Astrocyte (in vitro differentiated cells and primary cell): ENCODE results near the gene SDHB. TPM values are rescaled to one million over a fixed set of nuclear protein-coding genes. Genes with fewer than 3 reads are reported as not detected.
A peak's percentile ranks its signal among the peaks of the same experiment; 100 is the strongest.

Experiments
- DNase-seq: peaks from one replicate; pipeline ENCODE4 v3.0.0-alpha.2; 2010; ENCODE audit warnings: low read depth
- FAIRE-seq: peaks from 2 replicates; lab custom pipeline; 2011; peaks lifted over from hg19 to GRCh38; lab: Jason Lieb, UNC
- H2AFZ ChIP-seq: 2 replicates; pipeline ENCODE4 v1.6.0; 2012; ENCODE audit warnings: low read depth, low read length, inconsistent platforms
- H3K27ac ChIP-seq: 2 replicates; pipeline ENCODE4 v1.5.1; 2011; ENCODE audit warnings: low read depth, low read length, inconsistent platforms
- H3K27me3 ChIP-seq: 2 replicates; pipeline ENCODE4 v1.6.0; 2011; ENCODE audit warnings: low read length, inconsistent platforms; ENCODE audit not compliant: insufficient read depth
- H3K36me3 ChIP-seq: 2 replicates; pipeline ENCODE4 v1.5.1; 2011; ENCODE audit warnings: low read length, inconsistent platforms; ENCODE audit not compliant: insufficient read depth
- H3K4me1 ChIP-seq: 2 replicates; pipeline ENCODE4 v1.5.1; 2011; ENCODE audit warnings: low read length, inconsistent platforms; ENCODE audit not compliant: insufficient read depth
- H3K4me2 ChIP-seq: 2 replicates; pipeline ENCODE4 v1.6.0; 2012; ENCODE audit warnings: low read length, inconsistent platforms
- H3K4me3 ChIP-seq: 2 replicates; pipeline ENCODE4 v1.5.1; 2011; ENCODE audit warnings: low read depth, mild to moderate bottlenecking, low read length, inconsistent platforms; ENCODE audit not compliant: insufficient read depth
- H3K79me2 ChIP-seq: 2 replicates; pipeline ENCODE4 v1.6.0; 2012; ENCODE audit warnings: mild to moderate bottlenecking, low read length, inconsistent platforms; ENCODE audit not compliant: insufficient read depth
- H3K9ac ChIP-seq: 2 replicates; pipeline ENCODE4 v1.6.0; 2012; ENCODE audit warnings: mild to moderate bottlenecking, low read length, inconsistent platforms
- H3K9me3 ChIP-seq: 2 replicates; pipeline ENCODE4 v1.5.1; 2012; ENCODE audit warnings: low read depth, mild to moderate bottlenecking, low read length, inconsistent platforms; ENCODE audit not compliant: insufficient read depth
- H4K20me1 ChIP-seq: 2 replicates; pipeline ENCODE4 v1.6.0; 2012; ENCODE audit warnings: low read length, inconsistent platforms; ENCODE audit not compliant: insufficient read depth
- H3K27ac Mint-ChIP-seq: one replicate; pipeline ENCODE4 v1.8.0; 2021; ENCODE audit warnings: mild to moderate bottlenecking, mixed read lengths; ENCODE audit not compliant: unreplicated experiment
- H3K27me3 Mint-ChIP-seq: one replicate; pipeline ENCODE4 v1.8.0; 2021; ENCODE audit warnings: low read depth, mixed read lengths; ENCODE audit not compliant: unreplicated experiment
- H3K36me3 Mint-ChIP-seq: one replicate; pipeline ENCODE4 v1.8.0; 2021; ENCODE audit warnings: low read depth, mixed read lengths; ENCODE audit not compliant: unreplicated experiment
- H3K4me1 Mint-ChIP-seq: one replicate; pipeline ENCODE4 v1.8.0; 2021; ENCODE audit warnings: low read depth, mixed read lengths; ENCODE audit not compliant: unreplicated experiment
- H3K4me3 Mint-ChIP-seq: one replicate; pipeline ENCODE4 v1.8.0; 2021; ENCODE audit warnings: mild to moderate bottlenecking, moderate library complexity, mixed read lengths; ENCODE audit not compliant: unreplicated experiment
- H3K9me3 Mint-ChIP-seq: one replicate; pipeline ENCODE4 v1.8.0; 2021; ENCODE audit warnings: mild to moderate bottlenecking, mixed read lengths; ENCODE audit not compliant: unreplicated experiment
- EZH2 ChIP-seq: IDR thresholded peaks from 2 replicates; pipeline ENCODE4 v1.6.1; 2012; ENCODE audit warnings: mild to moderate bottlenecking, low read length, inconsistent platforms; ENCODE audit not compliant: insufficient read depth
- total RNA-seq: library from RNA; stranded (reverse); gene quantifications from 2 replicates; pipeline ENCODE4 v1.2.1, GENCODE V29; 2021
- TF ChIP-seq, protein P1 (sequence below): IDR thresholded peaks from 2 replicates; pipeline ENCODE4 v1.5.1; 2011; ENCODE audit warnings: low read depth, mild to moderate bottlenecking, inconsistent platforms, low read length, moderate library complexity; ENCODE audit not compliant: insufficient read depth

SDHB gene
- total RNA-seq, 1 donor from 2014 or later, result 84.9 TPM

DNA sequence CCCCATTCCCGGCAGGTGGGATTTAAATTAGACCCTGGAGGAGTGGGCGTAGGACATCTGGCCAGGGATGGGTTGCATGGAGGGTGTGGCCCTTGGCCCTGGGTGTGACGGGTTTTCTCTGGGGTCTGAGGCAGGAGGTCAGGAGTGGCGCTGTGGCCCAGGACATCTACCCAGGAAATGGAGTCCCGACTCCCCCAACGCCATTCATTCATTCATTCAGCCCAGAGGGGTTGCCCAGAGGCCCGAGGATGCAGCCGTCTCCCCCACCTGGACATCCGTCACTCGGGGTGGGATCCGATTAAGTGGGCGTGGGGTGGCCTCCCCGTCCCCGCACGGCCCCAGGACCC lies 42.8 kb downstream of the SDHB start:
- Mint-ChIP-seq H3K36me3 (no peaks in the 10 kb centered on the region), H3K27me3 (no peaks in the 10 kb centered on the region), H3K4me3 (peak overlapping the region; percentile 89), H3K9me3 (no peaks in the 10 kb centered on the region), H3K4me1 (peaks cover 26% of the 10 kb centered on the region), H3K27ac (no peak overlapping the region)
- Histone ChIP-seq H3K27me3 (no peaks in the 10 kb centered on the region), H3K36me3 (no peaks in the 10 kb centered on the region), H2AFZ (peak overlapping the region; percentile 71), H4K20me1 (peaks cover 41% of the 10 kb centered on the region), H3K4me1 (peaks cover 42% of the 10 kb centered on the region), H3K4me3 (peak overlapping the region; percentile 76), H3K9me3 (no peaks in the 10 kb centered on the region), H3K27ac (no peak overlapping the region), H3K9ac (peak overlapping the region; percentile 73), H3K4me2 (peak overlapping the region; percentile 95), H3K79me2 (peaks cover 35% of the 10 kb centered on the region)
- TF ChIP-seq EZH2, result no peak
- TF ChIP-seq, protein P1, sequence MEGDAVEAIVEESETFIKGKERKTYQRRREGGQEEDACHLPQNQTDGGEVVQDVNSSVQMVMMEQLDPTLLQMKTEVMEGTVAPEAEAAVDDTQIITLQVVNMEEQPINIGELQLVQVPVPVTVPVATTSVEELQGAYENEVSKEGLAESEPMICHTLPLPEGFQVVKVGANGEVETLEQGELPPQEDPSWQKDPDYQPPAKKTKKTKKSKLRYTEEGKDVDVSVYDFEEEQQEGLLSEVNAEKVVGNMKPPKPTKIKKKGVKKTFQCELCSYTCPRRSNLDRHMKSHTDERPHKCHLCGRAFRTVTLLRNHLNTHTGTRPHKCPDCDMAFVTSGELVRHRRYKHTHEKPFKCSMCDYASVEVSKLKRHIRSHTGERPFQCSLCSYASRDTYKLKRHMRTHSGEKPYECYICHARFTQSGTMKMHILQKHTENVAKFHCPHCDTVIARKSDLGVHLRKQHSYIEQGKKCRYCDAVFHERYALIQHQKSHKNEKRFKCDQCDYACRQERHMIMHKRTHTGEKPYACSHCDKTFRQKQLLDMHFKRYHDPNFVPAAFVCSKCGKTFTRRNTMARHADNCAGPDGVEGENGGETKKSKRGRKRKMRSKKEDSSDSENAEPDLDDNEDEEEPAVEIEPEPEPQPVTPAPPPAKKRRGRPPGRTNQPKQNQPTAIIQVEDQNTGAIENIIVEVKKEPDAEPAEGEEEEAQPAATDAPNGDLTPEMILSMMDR, result no peak
- no peak for FAIRE-seq
- no peak for DNase-seq

DNA sequence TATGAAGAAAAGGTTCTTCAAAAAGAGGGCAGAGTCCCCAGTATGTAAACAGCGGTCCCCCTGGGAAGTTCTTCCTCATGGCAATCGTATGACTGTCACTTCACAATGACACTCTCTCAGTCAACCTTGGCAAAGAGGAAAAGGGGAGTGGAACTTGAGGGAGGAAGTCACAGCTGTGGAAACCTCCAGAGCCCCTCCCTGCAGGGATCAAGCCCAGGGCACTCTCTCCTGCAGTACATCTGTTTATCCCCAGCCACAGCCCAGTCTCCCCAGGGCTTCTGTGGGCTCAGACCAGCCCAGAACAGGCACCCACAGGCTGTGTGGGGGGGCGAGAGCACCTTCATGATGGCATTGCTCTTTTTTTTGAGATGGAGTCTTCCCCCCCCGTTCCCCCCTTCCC lies 44.1 kb downstream of the SDHB start:
- H3K27me3 ChIP-seq, result no peaks in the 10 kb centered on the region
- H3K9ac ChIP-seq, result no peak overlapping the region
- H3K27ac Mint-ChIP-seq, result peak overlapping the region; percentile 31
- peak overlapping the region; percentile 33 for H3K4me2 ChIP-seq
- peaks cover 44% of the 10 kb centered on the region for H4K20me1 ChIP-seq
- peak overlapping the region; percentile 41 for H3K4me3 Mint-ChIP-seq
- DNase-seq, result no peak
- FAIRE-seq, result no peak
- H3K4me1 ChIP-seq, result peaks cover 40% of the 10 kb centered on the region
- H3K4me1 Mint-ChIP-seq, result peaks cover 19% of the 10 kb centered on the region
- H3K4me3 ChIP-seq, result no peak overlapping the region
- peaks cover 2% of the 10 kb centered on the region for H3K36me3 ChIP-seq
- TF ChIP-seq, protein P1, result no peak
- TF ChIP-seq EZH2, result no peak
- H3K36me3 Mint-ChIP-seq, result no peaks in the 10 kb centered on the region
- no peaks in the 10 kb centered on the region for H3K9me3 Mint-ChIP-seq
- H3K27ac ChIP-seq, result no peak overlapping the region
- H3K27me3 Mint-ChIP-seq, result no peaks in the 10 kb centered on the region
- H2AFZ ChIP-seq, result no peak overlapping the region
- H3K79me2 ChIP-seq, result peaks cover 35% of the 10 kb centered on the region
- H3K9me3 ChIP-seq, result no peaks in the 10 kb centered on the region

DNA sequence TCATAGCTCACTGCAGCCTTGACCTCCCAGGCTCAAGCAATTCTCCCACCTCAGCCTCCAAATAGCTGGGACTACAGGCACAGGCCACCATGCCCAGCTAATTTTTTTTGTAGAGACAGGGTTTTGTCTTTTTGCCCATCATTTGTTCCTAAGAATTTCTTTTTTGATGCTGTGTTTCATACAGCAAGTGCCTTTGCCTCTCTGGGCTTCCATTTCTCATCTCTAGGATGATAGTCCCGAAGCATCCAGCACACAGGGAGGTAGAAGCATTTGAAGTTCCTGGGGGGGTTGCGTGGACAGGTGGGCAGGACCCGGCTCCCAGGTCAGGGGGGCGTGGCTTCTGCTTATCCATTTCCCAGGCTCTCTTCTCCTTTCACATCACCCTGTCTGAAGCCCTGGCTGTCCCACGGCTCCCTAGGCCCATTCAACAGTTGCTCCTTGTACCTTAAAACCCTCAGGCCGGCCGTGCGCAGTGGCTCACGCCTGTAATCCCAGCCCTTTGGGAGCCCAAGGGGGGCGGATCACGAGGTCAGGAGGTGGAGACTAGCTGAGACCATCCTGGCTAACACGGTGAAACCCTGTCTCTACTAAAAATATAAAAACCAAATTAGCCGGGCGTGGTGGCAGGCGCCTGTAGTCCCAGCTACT lies 45.5 kb downstream of the SDHB start:
- H3K36me3 Mint-ChIP-seq, result peaks cover 9% of the 10 kb centered on the region
- H3K27me3 Mint-ChIP-seq, result no peaks in the 10 kb centered on the region
- H3K4me3 ChIP-seq, result no peak overlapping the region

More for the DNA sequence above, 45.5 kb downstream of the SDHB start:
- Histone ChIP-seq H3K4me1 (peaks cover 42% of the 10 kb centered on the region), H3K36me3 (peaks cover 7% of the 10 kb centered on the region), H4K20me1 (peaks cover 52% of the 10 kb centered on the region), H3K79me2 (peaks cover 35% of the 10 kb centered on the region), H3K27ac (no peak overlapping the region), H3K9me3 (no peaks in the 10 kb centered on the region), H2AFZ (no peak overlapping the region), H3K4me2 (no peak overlapping the region), H3K9ac (no peak overlapping the region), H3K27me3 (no peaks in the 10 kb centered on the region)
- Mint-ChIP-seq H3K27ac (no peak overlapping the region), H3K4me1 (peaks cover 11% of the 10 kb centered on the region), H3K9me3 (no peaks in the 10 kb centered on the region), H3K4me3 (no peak overlapping the region)
- no peak for TF ChIP-seq EZH2
- TF ChIP-seq, protein P1, result no peak
- FAIRE-seq, result no peak
- no peak for DNase-seq
